HG03159 (cell line): ENCODE measurements around the gene PAGE2B.
"Not testable (repeated sequence)": the region's sequence is repeated elsewhere in the genome, so short reads cannot be mapped to it uniquely, and the experiment has no call there.

Experiments used
- ATAC-seq: cut with Tn5 transposase; IDR thresholded peaks from one replicate; pipeline ENCODE4 v1.9.1; 2021; ENCODE audit warnings: mild to moderate bottlenecking, moderate library complexity; ENCODE audit not compliant: unreplicated experiment

PAGE2B gene

DNA sequence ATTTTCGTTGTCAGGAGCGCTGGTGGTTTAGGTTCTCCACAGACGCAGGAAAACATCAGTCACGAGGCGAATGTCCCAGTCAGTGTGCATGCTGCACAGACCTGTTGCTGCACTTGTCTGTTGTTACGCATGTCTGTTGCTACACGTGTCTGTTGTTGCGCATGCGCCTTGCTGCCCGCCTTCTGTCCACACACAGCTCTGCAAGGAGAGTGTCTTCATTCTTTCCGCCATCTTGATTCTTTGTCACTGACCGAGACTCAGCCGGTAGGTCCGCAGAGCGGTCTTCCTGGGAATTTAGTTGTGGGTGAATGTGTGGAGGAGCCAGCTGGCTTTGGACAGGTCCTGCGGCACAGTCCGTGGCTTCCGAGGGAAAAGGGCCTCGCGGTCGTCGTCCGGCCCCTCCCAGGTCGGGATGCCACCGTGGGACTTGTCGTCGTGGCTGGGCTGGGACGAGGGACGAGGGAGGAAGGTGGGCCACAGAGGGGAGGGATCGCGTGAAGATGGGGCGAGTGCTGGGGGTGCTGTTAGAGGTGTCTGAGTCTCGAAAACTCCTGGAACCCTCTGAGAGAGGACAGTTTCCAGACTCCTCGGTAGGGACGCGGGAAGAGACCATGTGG lies at the start of gene PAGE2B:
PAGE2B (plus strand) TSS at position 180 of the 617 bp plus-strand sequence. CDS start 1,012 bp downstream, outside the sequence.
- ATAC-seq = no peak

GRCh38 chrX:55026143-55026542 lies 48.7 kb upstream of the PAGE2B start:
- ATAC-seq = no peak

DNA sequence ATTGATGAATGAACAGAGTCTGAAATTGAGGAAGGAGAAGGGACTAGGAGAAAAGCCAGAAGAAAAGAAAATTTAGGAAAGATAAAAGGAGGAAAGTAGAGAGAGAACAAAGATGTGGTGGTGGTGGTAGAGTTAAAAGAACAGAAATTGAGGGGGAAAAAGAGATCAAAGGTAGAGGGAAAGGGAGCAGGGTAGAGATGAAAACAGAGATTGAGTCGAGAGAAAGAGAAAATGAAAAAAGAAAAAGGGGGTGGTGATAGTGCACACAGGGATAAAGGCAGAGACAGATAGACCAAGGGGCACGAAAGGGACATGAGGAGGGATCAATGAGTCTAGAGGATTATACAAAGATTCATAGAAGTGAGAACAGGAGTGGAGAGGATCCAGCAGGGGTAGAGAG lies 48.0 kb upstream of the PAGE2B start:
- ATAC-seq = no peak

DNA sequence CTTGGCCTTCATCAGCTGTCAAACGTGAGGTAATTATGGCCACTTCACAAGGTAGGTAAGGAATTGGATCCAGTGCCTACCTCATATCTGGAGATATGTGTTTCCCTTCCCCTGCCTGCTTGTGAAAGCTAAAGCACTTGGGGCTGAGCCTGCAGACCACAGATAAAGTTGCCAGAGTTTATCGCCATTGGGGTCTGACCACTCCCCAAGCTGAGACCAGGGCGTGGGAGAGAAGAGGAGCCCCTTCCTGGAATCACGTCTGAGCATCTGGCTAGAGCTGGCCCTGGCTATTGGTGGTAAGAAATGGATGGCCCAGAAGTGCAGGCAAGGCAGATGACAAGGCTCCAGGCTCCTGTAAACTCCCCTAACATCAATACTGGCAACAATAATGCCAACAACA lies 46.8 kb upstream of the PAGE2B start:
- ATAC-seq = no peak

DNA sequence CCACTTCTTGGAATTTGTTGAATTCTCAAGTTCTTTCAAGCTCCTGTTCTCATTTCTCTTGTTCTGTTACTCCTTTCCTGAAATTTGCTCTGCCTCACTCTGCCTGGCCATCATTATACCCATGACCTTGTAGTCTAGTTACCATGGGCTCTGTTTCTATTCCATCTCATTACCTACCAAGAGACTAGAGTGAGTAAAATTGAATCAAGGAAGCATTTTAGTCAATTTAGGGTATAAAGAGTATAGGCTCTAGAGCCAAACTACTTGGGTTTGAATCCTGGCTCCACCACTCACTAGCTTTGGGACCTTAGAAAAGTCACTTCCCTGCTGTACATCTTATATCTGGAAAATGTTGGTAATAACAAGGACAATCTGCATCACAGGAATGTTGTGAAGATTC lies 46.2 kb upstream of the PAGE2B start:
- no peak for ATAC-seq

GRCh38 chrX:55029291-55029690 lies 45.5 kb upstream of the PAGE2B start:
- no peak for ATAC-seq

- no peak for ATAC-seq
Measured at GRCh38 chrX:55030271-55031205, 44.3 kb upstream of the PAGE2B start, which contains the start of gene ALAS2. Gene ALAS2, minus strand, starts transcription at chrX:55030977. Its CDS starts 4,977 bp downstream, at chrX:55026000.

DNA sequence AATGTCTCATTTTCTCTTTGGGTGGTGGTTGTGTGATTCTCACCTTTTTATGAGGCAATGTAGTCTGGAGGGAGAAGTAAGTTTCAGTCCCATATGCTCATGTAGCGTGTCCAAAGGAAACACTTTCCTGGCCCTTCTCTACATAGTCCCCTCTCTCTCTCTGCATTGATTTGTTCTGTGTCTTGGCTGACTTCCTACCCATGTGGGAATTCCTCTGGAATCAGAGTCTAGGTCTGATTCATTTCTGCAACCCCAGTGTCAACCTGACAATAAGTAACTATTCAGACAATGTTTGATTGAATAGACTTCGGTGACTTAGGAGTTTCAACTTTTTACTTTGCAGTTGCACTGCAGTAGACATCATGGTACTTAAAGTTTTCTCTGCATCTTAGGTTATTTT lies 41.4 kb upstream of the PAGE2B start:
- no peak for ATAC-seq

GRCh38 chrX:55039471-55039870 lies 35.4 kb upstream of the PAGE2B start:
- ATAC-seq = no peak

DNA sequence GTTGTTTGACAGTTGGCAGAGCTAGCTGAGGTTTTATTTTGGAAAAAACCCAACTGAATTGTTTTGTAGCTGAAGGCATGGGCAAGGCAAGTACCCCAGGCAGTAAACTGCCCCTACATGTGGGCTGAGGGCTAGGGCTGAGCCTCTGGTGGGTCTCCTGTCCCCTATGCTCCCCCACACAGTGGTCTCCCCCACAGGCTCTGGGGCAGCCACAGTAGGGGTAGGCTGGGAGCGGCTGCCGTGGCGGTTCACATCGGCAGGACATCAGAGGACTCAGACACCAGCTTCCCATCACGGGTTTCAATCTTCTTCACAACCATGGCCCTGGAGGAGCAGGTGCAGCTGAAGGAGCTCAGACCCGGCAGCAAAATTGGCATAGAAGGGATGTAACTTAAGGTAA lies 33.3 kb upstream of the PAGE2B start:
- ATAC-seq = no peak

GRCh38 chrX:55050599-55050998 lies 24.2 kb upstream of the PAGE2B start:
- not testable (repeated sequence) for ATAC-seq

DNA sequence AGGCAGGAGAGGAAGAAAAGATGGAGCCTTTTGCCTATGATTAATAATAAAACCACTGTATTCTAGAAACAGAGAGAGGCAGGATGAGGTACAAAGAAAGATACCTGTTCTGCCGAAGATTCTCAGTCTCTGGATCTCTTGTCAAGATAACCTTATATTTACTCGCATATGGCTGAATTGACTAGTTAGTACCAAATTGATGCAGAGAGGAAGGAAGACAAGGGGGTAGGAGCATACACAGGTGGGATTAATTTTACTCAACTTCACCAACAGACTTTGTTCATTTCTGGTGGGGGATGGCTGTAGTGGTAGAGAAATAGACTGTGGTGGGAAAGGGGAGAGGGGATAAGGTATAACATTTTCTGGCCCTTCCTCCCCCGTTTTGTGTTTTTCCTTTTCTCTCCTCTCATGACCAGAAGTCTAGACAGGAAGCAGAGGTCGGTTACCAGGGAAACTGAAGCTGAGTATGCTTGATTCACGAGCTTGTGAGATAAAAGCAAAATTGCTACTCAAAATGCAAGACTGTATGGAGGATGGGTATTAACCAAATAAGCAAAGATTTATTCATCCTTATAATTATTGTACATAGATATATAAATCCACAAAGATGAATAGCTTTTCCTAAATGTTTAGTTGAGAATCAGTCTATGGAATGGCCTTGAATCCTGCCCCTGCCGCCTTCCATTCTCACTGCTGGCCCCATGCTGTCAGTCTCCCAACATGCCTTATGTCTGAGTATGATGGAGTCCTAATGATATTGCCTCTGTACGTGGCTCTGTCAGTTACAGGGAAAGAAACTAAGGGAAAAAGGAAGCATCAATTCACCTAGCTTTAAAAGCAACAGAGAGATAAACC lies 17.8 kb upstream of the PAGE2B start:
- no peak for ATAC-seq

- ATAC-seq = no peak
Measured at GRCh38 chrX:55057675-55058249, 17.1 kb upstream of the PAGE2B start.

DNA sequence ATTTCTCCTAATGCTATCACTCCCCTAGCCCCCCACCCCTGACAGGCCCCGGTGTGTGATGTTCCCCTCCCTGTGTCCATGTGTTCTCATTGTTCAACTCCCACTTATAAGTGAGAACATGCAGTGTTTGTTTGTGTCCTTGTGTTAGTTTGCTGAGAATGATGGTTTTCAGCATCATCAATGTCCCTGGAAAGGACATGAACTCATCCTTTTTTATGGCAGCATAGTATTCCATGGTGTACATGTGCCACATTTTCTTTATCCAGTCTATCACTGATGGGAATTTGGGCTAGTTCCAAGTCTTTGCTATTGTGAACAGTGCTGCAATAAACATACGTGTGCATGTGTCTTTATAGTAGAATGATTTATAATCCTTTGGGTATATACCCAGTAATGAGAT lies 7.7 kb upstream of the PAGE2B start:
- ATAC-seq = not testable (repeated sequence)

- no peak for ATAC-seq
Measured at GRCh38 chrX:55072286-55072685, 2.5 kb upstream of the PAGE2B start.

- no peak for ATAC-seq
Measured at GRCh38 chrX:55088795-55089489, 14.1 kb downstream of the PAGE2B start, which contains the start of gene PAGE2. Gene PAGE2, plus strand, starts transcription at chrX:55089018. Its CDS starts 1,003 bp downstream, at chrX:55090021.

- ATAC-seq = no peak
Measured at GRCh38 chrX:55098691-55099090, 23.9 kb downstream of the PAGE2B start.

GRCh38 chrX:55099162-55099561 lies 24.3 kb downstream of the PAGE2B start:
- no peak for ATAC-seq

GRCh38 chrX:55102754-55103153 lies 27.9 kb downstream of the PAGE2B start:
- ATAC-seq = no peak

DNA sequence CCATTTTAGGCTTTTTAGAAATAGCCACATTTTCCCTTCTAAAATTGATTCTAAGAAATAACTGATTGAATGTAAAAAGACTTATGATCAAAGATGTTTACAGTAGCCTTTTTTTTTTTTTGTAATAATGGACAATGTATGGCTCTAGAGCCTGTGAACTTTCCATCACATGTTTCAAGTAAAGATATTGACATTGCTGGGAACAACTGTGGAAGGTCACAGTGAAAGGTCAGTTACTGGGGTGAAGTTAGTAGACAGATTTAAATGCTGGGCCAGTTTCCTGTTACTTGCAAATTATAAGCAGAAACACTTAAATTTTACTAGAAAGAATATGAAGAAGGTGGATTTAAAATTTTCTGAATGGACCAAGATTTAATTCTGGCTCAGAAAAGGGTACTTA lies 32.4 kb downstream of the PAGE2B start:
- ATAC-seq = no peak
